ENCODE results near the gene LRRC66.

Gene LRRC66

GRCh38 chr4:52019936-52020657 is at the start of gene LRRC66:
LRRC66 (minus strand) TSS chr4:52020363; CDS start chr4:52017613, 2,750 bp downstream.
- DNase-seq (ENCODE audit: low spot score): no peak

GRCh38 chr4:52069571-52069970 is 49.4 kb upstream of the LRRC66 start:
- DNase-seq (ENCODE audit: low spot score): no peak

DNA sequence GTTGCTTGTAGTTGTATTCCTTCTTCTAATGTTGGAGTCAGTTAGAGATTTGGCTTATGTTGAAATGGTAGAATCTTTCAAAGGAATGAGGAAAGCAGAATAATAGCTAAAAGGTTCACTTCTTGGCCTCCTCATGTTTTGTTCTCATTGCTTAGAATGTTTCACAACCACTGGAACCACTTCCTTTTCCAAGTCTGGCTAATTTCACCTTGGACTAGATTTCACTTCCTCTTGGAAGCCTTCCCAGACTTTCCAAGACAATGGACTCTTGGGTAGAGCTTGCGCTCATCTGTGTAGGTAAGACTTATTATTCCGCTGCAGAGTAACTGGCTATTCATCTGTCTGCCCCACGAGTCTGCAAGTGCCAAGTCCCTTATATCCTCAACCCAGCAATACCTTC is 39.2 kb upstream of the LRRC66 start:
- peak; percentile 5 for DNase-seq (ENCODE audit: low spot score)

DNA sequence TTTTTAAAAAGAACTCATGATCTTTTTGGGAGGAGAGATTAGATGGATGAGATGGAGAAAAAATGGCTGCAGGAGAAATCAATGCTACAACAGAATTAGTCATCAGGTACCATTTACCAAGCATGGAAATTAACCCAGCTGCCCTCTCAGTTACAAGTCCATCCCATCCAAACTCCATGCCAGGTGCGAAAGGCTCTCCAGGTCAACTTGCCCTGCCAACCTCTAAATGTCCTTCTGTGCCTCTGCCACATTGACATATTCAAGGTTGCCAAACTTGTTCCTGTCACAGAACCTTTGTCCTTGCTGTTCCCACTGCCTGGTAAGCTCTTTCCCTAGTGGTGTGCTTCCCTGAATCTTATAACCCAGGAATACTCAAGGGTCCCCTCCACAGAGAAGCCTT is 38.1 kb upstream of the LRRC66 start:
- no peak for DNase-seq (ENCODE audit: low spot score)

DNA sequence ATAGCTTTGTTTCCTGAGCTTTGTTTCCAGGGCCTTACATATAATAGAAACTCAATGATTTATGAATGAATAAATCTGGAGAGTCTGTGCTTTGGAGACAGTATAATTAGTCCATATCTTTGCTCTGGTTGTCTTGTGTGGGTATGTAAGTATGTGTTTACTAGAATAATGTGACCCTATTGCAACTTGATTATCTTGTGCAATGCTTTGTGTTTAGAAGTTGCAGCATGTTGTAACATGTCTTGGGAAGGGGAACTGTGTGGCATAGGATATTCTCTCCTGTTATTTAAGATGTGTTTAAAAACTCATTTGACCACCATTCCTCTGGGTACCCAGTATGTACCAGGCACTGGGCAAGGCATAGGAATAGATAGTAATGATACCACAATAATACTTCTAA is 37.0 kb upstream of the LRRC66 start:
- no peak for DNase-seq (ENCODE audit: low spot score)

GRCh38 chr4:52054254-52054653 is 34.1 kb upstream of the LRRC66 start:
- DNase-seq (ENCODE audit: low spot score): no peak

- peak; percentile 7 for DNase-seq (ENCODE audit: low spot score)
Observed at GRCh38 chr4:52052475-52052780, 32.3 kb upstream of the LRRC66 start.

DNA sequence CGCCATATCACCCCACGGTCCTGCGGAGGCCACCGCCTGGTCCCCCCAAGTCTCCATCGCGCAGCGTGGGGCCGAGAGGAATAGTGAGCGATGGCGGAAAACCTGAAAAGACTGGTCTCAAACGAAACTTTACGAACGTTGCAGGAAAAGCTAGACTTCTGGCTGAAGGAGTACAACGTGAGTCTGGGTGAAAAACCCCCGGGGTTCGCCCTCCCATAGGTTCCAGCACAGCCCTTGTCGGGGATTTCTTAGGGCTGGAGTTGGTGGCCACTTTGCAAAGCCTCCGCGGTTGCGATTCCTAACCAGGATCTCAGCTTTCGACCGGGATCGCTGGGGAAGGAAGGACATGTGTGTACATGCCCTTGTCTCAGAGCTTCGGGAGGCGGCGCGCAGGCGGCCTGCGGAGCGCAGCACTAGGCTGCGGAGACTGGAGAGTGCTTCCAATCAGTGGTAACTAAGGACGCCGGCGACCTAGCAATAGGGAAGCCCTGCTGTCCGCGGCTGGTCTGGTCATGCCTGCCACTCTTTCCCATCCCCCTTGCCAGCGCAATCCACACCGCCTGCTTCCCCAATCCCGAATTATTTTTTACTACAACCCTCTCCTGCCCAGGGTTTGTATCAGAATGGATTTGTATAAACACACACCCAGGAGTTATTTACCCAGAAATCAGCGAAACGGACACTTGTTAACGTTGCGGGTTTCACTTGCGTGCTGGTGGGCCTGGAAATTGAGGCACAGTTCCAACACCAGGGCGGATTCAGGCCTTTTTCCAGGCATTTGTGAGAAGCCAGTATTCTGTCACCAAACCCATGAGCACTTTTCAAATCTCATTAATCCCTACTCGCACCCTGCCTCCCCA is 31.7 kb upstream of the LRRC66 start:
- peak; percentile 90 for DNase-seq (ENCODE audit: low spot score)

DNA sequence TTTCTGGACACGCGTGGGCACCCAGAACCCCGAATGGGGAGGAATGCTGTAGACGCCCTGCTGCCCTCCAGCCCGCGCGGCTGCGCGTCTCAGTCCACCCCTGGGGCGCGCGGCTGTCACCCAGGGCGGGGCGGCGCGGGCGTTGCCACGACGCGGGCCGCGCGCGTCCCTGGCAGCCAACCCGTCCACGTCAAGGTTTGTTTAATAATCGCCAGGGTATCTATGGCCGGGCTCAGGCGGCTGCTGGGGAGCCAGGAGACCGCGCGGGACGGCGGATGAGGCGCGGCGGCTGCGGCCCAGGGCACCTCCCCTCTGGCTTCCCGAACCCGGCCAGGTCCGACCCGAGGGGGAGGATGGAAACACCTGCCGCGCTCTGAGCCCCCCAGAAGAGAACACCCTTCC is 31.1 kb upstream of the LRRC66 start, which contains the start of gene SPATA18:
Gene SPATA18 (plus strand): TSS at position 92 of the 402 bp plus-strand sequence. CDS start 401 bp downstream, outside the sequence.
- DNase-seq (ENCODE audit: low spot score): peak; percentile 47

GRCh38 chr4:52049266-52049665 is 29.1 kb upstream of the LRRC66 start:
- DNase-seq (ENCODE audit: low spot score): no peak

DNA sequence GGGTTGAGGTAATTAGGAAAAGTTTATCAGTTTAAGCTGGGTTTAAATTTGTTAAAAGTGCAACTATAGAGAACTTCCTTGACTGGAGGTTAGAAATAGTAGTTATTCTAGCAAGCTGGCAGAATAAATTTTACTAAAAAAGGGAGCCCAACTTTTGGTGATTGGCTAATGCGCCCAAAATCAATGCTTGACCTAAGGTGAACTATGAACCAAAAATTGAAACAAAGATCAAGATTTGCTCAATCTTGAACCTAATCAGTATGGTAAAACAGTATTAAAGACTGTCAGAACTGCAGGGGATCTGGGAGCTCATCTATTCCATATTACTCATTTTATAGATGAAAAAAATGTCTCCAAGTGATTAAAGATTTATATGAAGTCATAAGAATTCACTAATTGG is 24.9 kb upstream of the LRRC66 start:
- DNase-seq (ENCODE audit: low spot score): no peak

DNA sequence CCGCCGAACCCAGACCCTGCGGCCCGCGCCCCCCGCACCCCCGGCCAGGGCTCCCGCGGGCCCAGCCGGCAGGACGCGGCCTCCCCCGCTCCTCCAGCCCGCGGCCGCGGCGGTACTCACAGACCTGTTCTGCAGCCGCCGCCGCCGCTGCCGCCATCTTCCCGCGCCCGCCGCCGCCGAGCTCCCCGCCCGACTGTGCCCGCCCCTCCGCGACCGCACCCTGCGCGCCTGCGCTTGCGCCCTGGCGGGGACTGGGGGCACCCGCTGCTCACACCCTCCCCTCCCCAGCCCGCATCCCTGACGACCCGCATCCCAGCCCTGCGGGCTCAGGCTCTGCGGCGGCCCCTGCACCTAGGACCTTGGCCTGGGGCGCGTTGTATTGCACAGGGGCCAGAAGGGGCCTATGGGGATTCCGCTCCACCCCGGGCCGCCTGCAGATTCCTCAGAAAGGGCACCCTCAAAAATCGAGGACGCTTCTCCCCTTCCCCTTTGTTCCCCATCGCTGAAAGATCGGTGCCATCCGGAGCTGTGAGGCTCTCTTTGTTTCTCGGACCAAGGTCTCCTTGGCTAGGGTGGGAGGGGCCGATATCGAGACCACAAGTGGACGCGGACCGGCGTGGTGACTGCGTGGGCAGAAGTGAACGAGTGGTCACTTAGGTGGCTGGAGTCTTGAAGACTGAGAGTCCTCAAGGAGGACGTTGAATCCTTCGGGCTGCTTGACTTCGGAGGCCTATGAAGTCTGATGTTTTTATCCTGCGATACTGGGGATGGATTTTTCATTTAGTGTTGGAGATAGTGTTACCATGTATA is 18.1 kb upstream of the LRRC66 start, which contains the start of gene SGCB:
Gene SGCB (minus strand): TSS at position 197 of the 810 bp plus-strand sequence. CDS start 40 bp downstream, at position 157.
- peak; percentile 87 for DNase-seq (ENCODE audit: low spot score)

DNA sequence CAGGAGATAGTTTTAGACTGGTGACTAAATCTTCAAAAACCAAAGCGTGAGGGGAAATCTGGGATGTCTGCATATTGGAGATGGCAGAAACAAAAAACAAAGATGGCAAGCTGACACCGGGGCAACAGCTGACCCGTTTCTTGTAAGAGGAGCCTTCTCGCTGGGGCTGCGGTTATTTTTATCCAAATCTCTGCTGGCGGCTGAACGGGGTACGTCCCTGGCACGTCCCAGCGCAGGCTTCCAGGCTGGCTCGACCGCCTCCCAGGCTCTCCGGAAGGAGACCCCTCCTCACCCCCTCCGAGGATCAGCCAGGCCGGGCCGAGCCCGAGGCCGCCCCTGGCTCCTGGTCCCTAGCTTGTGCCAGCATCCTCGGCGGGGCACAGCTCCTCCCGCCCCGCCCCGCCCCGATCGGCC is 17.5 kb upstream of the LRRC66 start:
- peak; percentile 78 for DNase-seq (ENCODE audit: low spot score)

DNA sequence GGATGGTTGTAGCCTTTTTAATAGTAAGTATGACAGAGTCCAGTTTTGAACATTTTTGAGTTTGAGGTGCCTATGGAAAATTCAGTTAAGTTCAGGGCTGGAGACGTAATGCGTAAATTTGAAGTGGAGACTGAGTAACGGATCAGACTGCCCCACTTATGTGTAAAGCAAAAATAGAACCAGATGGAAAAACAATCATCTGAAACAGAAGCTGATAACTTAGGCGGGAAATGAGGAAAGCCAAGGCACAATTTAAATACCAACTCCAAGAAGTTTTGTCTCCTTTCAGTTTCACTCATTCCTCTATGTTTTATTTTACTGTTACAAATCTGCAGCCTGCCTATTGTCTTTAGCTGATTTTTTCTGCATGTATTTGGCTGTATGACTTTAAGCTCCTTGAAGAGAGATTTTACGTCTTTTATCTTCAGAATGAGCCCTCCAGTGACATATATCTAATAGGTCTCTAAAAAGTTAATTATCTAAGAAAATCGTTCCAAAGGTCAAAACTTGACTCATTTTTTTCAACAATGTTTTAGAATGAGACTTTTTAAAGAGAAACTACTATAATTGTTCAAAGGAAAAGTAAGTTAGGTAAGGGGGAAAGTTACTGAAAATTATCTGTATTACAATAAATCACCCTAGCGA is 16.8 kb upstream of the LRRC66 start:
- no peak for DNase-seq (ENCODE audit: low spot score)

GRCh38 chr4:52035190-52035589 is 15.0 kb upstream of the LRRC66 start:
- DNase-seq (ENCODE audit: low spot score): no peak

DNA sequence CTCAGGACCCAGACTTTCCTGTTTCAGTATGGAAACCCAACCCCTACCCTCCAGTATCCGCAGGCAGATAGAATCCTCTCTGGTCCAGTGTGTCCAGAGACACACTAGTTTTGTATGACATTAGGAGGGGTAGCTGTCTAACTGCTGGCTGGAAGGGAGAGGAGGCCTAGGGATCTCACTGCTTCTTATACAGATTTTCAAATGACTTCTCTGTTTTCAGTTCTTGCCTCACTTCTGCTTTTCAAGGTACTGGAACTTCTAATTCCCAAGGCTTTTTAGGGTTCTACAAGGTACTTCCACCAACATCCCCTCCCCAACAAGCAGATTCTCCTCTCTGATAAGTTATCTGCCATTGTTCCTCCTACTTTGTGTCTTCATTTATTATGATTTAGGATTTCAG is 11.8 kb upstream of the LRRC66 start:
- no peak for DNase-seq (ENCODE audit: low spot score)

DNA sequence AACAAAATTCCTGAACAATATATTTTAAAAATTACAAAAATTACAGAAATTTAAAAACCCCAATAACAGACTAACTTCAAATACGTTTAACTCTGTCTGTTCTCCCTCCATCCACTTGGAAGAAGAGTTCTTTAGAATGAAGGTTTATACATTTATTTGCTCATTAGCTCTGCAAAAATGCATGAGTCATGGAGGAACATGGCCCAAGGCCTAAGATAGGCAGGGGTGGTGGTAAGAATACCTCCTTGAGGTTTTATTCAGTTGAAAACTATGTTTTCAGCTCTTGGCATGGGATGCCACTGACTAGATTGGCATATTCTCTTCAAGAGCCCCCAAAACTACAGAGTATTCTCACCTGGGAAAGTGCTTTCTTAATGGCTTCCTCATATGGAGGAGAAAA is 8.8 kb upstream of the LRRC66 start:
- no peak for DNase-seq (ENCODE audit: low spot score)

- DNase-seq (ENCODE audit: low spot score): no peak
Observed at GRCh38 chr4:52017814-52018213, 2.3 kb downstream of the LRRC66 start.

- DNase-seq (ENCODE audit: low spot score): no peak
Observed at GRCh38 chr4:52016981-52017380, 3.2 kb downstream of the LRRC66 start.

- DNase-seq (ENCODE audit: low spot score): peak; percentile 23
Observed at GRCh38 chr4:52015366-52015765, 4.8 kb downstream of the LRRC66 start.

DNA sequence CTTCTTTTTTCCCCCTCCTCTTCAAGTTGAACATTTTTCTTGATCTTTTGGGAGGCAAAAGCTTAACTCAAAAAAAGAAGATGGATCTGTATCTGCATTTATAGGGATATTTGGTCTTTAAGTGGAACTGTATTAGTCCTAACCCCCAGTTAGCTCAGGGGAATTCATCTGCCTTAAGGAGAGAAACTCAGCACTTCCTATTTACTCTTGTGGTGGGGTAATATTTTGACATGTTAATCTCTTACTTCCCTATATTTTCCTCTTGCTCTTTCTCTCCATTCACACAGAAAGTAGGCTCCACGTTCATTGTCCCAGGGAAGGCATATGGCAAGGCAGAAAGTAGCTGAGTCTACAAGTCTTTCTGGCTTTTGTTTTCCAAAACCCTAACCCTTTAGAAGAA is 5.3 kb downstream of the LRRC66 start:
- DNase-seq (ENCODE audit: low spot score): no peak

DNA sequence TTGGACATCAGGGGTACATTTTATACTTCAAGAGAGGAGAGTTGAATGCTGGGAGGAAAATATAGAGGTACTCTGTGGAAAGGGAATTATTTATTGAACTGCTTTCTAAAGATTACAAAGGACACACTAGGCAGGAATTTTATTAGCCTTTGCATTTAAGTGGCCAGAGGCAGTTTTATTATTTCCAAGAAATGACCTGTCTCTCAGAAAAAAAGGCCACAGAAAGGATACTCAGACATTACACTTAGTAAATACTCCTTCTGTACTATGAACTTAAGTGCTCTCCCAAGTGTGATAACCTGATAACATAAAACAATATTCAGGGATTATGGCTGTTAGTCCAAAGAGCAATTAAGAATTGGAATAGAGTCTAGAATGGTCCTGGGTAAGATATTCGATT is 7.5 kb downstream of the LRRC66 start:
- DNase-seq (ENCODE audit: low spot score): no peak
